BE2C (cell line): Measurements from ENCODE around the gene IFI16.

Experiments
- DNase-seq: peaks from one replicate; pipeline ENCODE4 v3.0.0-alpha.2; 2020
- H3K27me3 ChIP-seq: fragments of 250-450 bp; sonication (Bioruptor Pico); 2 replicates; pipeline ENCODE4 v1.5.1; 2020; ENCODE audit warnings: mild to moderate bottlenecking
- H3K36me3 ChIP-seq: fragments of 250-450 bp; sonication (Bioruptor Pico); 2 replicates; pipeline ENCODE4 v1.5.1; 2020; ENCODE audit warnings: mild to moderate bottlenecking
- H3K4me1 ChIP-seq: fragments of 250-450 bp; sonication (Bioruptor Pico); 2 replicates; pipeline ENCODE4 v1.5.1; 2020
- H3K4me3 ChIP-seq: 2 replicates; pipeline ENCODE4 v1.5.1; 2011; ENCODE audit warnings: low read depth, low read length
- H3K9me3 ChIP-seq: fragments of 250-450 bp; sonication (Bioruptor Pico); 2 replicates; pipeline ENCODE4 v1.5.1; 2020
- TF ChIP-seq, protein P1 (sequence below): IDR thresholded peaks from 2 replicates; pipeline ENCODE4 v1.5.1; 2012; ENCODE audit warnings: mild to moderate bottlenecking, low read depth, low read length

IFI16 gene

GRCh38 chr1:158992787-158993312 lies 16.9 kb upstream of the IFI16 start:
- Histone ChIP-seq H3K36me3 (no peaks in the 10 kb centered on the region), H3K4me3 (no peak overlapping the region), H3K4me1 (no peaks in the 10 kb centered on the region), H3K9me3 (no peaks in the 10 kb centered on the region), H3K27me3 (no peaks in the 10 kb centered on the region; the same call in 1 of the 2 replicates)
- TF ChIP-seq, protein P1, sequence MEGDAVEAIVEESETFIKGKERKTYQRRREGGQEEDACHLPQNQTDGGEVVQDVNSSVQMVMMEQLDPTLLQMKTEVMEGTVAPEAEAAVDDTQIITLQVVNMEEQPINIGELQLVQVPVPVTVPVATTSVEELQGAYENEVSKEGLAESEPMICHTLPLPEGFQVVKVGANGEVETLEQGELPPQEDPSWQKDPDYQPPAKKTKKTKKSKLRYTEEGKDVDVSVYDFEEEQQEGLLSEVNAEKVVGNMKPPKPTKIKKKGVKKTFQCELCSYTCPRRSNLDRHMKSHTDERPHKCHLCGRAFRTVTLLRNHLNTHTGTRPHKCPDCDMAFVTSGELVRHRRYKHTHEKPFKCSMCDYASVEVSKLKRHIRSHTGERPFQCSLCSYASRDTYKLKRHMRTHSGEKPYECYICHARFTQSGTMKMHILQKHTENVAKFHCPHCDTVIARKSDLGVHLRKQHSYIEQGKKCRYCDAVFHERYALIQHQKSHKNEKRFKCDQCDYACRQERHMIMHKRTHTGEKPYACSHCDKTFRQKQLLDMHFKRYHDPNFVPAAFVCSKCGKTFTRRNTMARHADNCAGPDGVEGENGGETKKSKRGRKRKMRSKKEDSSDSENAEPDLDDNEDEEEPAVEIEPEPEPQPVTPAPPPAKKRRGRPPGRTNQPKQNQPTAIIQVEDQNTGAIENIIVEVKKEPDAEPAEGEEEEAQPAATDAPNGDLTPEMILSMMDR = no peak
- no peak for DNase-seq

GRCh38 chr1:158996998-158997397 lies 12.7 kb upstream of the IFI16 start:
- DNase-seq = no peak
- Histone ChIP-seq H3K27me3 (no peaks in the 10 kb centered on the region), H3K36me3 (no peaks in the 10 kb centered on the region), H3K4me1 (peaks cover 3% of the 10 kb centered on the region), H3K9me3 (no peaks in the 10 kb centered on the region), H3K4me3 (no peak overlapping the region)
- TF ChIP-seq, protein P1 = no peak

DNA sequence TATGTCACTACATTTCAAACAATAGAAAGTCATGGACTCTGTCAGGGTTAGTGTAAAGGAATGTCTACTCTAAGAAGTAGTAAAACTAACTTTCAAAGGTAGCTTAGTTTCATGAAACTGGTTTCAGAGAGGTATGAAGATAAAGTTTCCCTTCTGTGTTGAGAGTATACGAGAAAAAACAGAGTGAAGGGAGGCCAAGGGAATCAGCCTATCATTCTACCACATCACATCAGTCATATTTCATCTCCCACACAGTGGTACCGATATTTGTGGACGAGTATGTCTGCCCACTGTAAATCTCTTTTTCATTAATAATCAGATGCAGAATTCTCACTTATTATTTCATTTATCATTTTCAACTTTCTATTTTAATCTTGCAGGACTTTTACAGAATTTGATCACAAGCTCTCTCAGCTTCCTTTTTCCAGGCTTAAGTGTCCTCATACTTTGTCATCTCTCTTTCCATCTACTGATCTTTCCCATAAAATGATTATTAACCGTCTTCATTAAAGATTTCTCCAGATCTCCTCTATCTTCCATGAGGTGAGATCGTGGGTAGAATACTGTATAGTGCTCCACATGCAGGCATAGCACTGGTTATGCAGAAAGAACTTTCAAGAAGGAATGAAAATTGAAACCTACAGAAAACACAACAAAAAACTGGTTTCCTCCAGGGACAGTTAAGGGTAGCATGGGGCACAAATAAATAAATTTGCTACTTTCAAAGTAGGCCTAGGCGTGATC lies 11.5 kb upstream of the IFI16 start:
- H3K9me3 ChIP-seq = no peaks in the 10 kb centered on the region
- no peaks in the 10 kb centered on the region for H3K27me3 ChIP-seq
- H3K4me3 ChIP-seq = peak overlapping the region; percentile 74
- no peak for DNase-seq
- TF ChIP-seq, protein P1 = no peak
- H3K4me1 ChIP-seq = peaks cover 3% of the 10 kb centered on the region
- H3K36me3 ChIP-seq = no peaks in the 10 kb centered on the region

GRCh38 chr1:158998781-158999161 lies 10.9 kb upstream of the IFI16 start:
- H3K36me3 ChIP-seq = no peaks in the 10 kb centered on the region
- H3K4me3 ChIP-seq = peak overlapping the region; percentile 74
- no peaks in the 10 kb centered on the region for H3K9me3 ChIP-seq
- peaks cover 3% of the 10 kb centered on the region for H3K4me1 ChIP-seq
- TF ChIP-seq, protein P1 = peak; percentile 84
- DNase-seq = peak; percentile 52
- H3K27me3 ChIP-seq = no peaks in the 10 kb centered on the region

DNA sequence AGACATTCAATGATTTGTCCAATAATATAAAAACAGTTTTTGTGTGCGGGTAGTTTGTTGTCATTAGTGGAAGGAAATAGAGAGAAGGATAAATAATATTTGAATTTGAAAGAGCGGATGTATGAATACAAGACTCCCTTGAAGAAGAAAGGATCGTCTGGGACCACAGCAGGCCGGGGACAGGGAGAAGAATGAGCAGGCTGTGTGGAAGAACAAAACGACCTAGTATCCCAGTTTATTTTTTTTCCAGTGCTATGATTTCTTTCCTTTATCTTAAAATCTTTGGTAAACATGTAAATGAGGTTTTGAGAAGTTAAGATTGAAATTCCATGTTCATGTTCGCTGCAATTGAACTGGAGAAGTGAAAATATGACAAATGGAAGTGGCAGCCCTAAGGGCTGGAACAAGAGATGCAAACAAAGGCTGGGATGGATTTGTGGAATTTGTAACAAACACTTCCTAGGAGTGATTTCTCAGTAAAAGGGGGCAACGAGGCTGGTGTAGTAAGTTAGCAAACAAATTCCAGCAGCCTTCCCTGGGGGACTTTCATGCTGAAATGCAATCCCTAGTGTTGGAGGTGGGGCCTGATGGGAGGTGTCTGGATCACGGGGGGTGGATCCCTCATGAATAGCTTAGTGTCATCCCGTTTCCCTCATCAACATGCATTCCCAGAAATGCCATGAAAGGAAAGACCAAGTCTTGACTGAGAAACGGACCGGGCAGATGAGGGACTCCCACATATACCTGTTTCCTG lies 10.2 kb upstream of the IFI16 start:
- Histone ChIP-seq H3K27me3 (no peaks in the 10 kb centered on the region), H3K9me3 (no peaks in the 10 kb centered on the region), H3K4me3 (peak overlapping the region; percentile 74), H3K4me1 (peaks cover 3% of the 10 kb centered on the region), H3K36me3 (no peaks in the 10 kb centered on the region)
- DNase-seq = peak; percentile 63
- TF ChIP-seq, protein P1 = no peak

DNA sequence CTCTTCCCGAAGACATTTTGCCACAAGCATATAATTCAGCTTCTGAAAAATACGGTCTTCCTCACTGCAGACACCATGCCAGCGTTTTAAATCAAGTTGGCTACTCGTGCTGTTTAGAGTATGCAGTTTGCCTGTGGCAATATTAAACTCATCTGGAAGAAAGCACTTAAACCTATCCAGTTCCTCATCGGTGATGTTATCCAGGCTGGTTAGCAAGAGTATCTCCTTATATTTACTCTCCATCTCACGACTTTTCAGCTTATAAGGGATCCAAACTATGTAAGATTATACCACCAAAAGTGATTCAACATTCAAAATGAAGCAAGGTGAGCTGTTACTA lies 9.7 kb upstream of the IFI16 start:
- no peak for DNase-seq
- Histone ChIP-seq H3K9me3 (no peaks in the 10 kb centered on the region), H3K27me3 (no peaks in the 10 kb centered on the region), H3K4me3 (peak overlapping the region; percentile 74), H3K4me1 (peaks cover 3% of the 10 kb centered on the region), H3K36me3 (no peaks in the 10 kb centered on the region)
- TF ChIP-seq, protein P1 = no peak
